HG02970 (cell line): Measurements from ENCODE around the gene C1orf74.

Experiments
- ATAC-seq: cut with Tn5 transposase; IDR thresholded peaks from one replicate; pipeline ENCODE4 v1.9.1; 2021; ENCODE audit warnings: mild to moderate bottlenecking, moderate library complexity, moderate number of reproducible peaks; ENCODE audit not compliant: unreplicated experiment, low FRiP score

Gene C1orf74

GRCh38 chr1:209784265-209785169 lies at the start of gene C1orf74:
Gene C1orf74, minus strand, starts transcription at chr1:209784559. Its CDS starts 925 bp downstream, at chr1:209783634.
- ATAC-seq, result peak; percentile 98

- ATAC-seq, result no peak
Observed at GRCh38 chr1:209831615-209832014, 47.3 kb upstream of the C1orf74 start.

GRCh38 chr1:209830722-209831121 lies 46.4 kb upstream of the C1orf74 start:
- no peak for ATAC-seq

GRCh38 chr1:209829716-209830115 lies 45.4 kb upstream of the C1orf74 start:
- ATAC-seq, result no peak

- ATAC-seq, result peak; percentile 94
Observed at GRCh38 chr1:209827384-209828262, 43.3 kb upstream of the C1orf74 start, which contains the start of gene UTP25. Gene UTP25, plus strand, starts transcription at chr1:209827972. Its CDS starts 92 bp downstream, at chr1:209828064.

- ATAC-seq, result no peak
Observed at GRCh38 chr1:209825591-209826434, 41.5 kb upstream of the C1orf74 start.

- ATAC-seq, result no peak
Observed at GRCh38 chr1:209823143-209824041, 39.0 kb upstream of the C1orf74 start.

- ATAC-seq, result no peak
Observed at GRCh38 chr1:209822706-209823105, 38.3 kb upstream of the C1orf74 start.

GRCh38 chr1:209820986-209821385 lies 36.6 kb upstream of the C1orf74 start:
- no peak for ATAC-seq

- ATAC-seq, result no peak
Observed at GRCh38 chr1:209819058-209819457, 34.7 kb upstream of the C1orf74 start.

- no peak for ATAC-seq
Observed at GRCh38 chr1:209817691-209818090, 33.3 kb upstream of the C1orf74 start.

GRCh38 chr1:209816923-209817322 lies 32.6 kb upstream of the C1orf74 start:
- ATAC-seq, result no peak

- no peak for ATAC-seq
Observed at GRCh38 chr1:209815931-209816341, 31.6 kb upstream of the C1orf74 start.

- no peak for ATAC-seq
Observed at GRCh38 chr1:209815490-209815889, 31.1 kb upstream of the C1orf74 start.

- ATAC-seq, result no peak
Observed at GRCh38 chr1:209813902-209814301, 29.5 kb upstream of the C1orf74 start.

- ATAC-seq, result no peak
Observed at GRCh38 chr1:209810783-209811182, 26.4 kb upstream of the C1orf74 start.

GRCh38 chr1:209809611-209810010 lies 25.3 kb upstream of the C1orf74 start:
- no peak for ATAC-seq

GRCh38 chr1:209808059-209808581 lies 23.8 kb upstream of the C1orf74 start:
- no peak for ATAC-seq

GRCh38 chr1:209807509-209807908 lies 23.1 kb upstream of the C1orf74 start:
- ATAC-seq, result no peak
